IPS DF 6.9 (cell line): Measurements from ENCODE around the gene SMIM34.
"Not testable (repeated sequence)": the region's sequence is repeated elsewhere in the genome, so short reads cannot be mapped to it uniquely, and the experiment has no call there.

ENCODE experiments used
- DNase-seq: peaks from one replicate; pipeline ENCODE4 v3.0.0-alpha.2; 2013; ENCODE audit warnings: low read depth, low spot score
- H3K27ac ChIP-seq: one replicate; pipeline ENCODE4 v1.5.1; 2013; ENCODE audit warnings: low read length, control low read depth
- H3K27me3 ChIP-seq: 2 replicates; pipeline ENCODE4 v1.6.1; 2013; ENCODE audit warnings: mild to moderate bottlenecking, low read length; ENCODE audit not compliant: control insufficient read depth, insufficient read depth
- H3K36me3 ChIP-seq: 2 replicates; pipeline ENCODE4 v1.6.1; 2013; ENCODE audit warnings: low read length; ENCODE audit not compliant: control insufficient read depth, insufficient read depth
- H3K4me1 ChIP-seq: 2 replicates; pipeline ENCODE4 v1.6.1; 2013; ENCODE audit warnings: low read length; ENCODE audit not compliant: control insufficient read depth, insufficient read depth
- H3K4me3 ChIP-seq: 2 replicates; pipeline ENCODE4 v1.5.1; 2013; ENCODE audit warnings: mild to moderate bottlenecking, low read length
- H3K9me3 ChIP-seq: 2 replicates; pipeline ENCODE4 v1.6.1; 2013; ENCODE audit warnings: low read length, inconsistent platforms; ENCODE audit not compliant: control insufficient read depth, insufficient read depth
- WGBS: extraction: QIAGEN DNeasy Blood & Tissue Kit; methylation state at CpG from one replicate; pipeline ENCODE4 v1.1.7; 2013; ENCODE audit warnings: mixed read lengths, missing lambda C conversion rate; ENCODE audit not compliant: insufficient read length, insufficient coverage; 5-methylcytosine and 5-hydroxymethylcytosine counted together

Gene SMIM34

DNA sequence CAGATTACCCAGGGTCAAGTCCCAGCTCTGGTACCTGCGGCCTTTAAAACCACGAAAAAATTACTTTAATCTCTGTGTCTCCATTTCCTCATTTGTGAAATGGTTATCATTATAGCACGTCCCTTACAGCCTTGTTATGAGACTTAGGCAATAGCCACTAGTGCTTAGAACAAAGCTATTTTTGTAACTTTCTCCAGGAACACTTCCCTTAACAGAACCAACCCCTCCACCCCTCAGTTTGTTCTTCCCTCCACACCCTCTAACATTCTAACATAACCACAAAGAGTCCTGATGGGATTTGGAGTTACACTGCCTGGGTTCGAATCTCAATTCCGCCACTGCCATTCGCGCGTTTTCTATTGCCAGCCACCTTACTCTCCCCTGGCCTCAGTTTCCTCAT is 49.3 kb downstream of the SMIM34 start:
- no CpG with 5 or more reads among the region's 8 CpGs for WGBS
- H3K36me3 ChIP-seq, DNase-seq, H3K27ac ChIP-seq, H3K4me3 ChIP-seq, H3K4me1 ChIP-seq, H3K9me3 ChIP-seq, H3K27me3 ChIP-seq: not testable (repeated sequence)

- no CpG with 5 or more reads among the region's 5 CpGs for WGBS
- H3K27me3 ChIP-seq: no peaks in the 10 kb centered on the region
Observed at GRCh38 chr21:34372321-34372720, 51.4 kb downstream of the SMIM34 start.

GRCh38 chr21:34369741-34370140 is 54.0 kb downstream of the SMIM34 start:
- Histone ChIP-seq H3K4me1 (0 out of 2 replicates have a peak, but pooled peaks cover 2% of the 10 kb centered on the region), H3K36me3 (no peaks in the 10 kb centered on the region), H3K27me3 (no peaks in the 10 kb centered on the region), H3K9me3 (no peaks in the 10 kb centered on the region), H3K27ac (no peak overlapping the region), H3K4me3 (no peak overlapping the region)
- no peak for DNase-seq
- no CpG with 5 or more reads among the region's 1 CpG for whole genome bisulfite sequencing

More at GRCh38 chr21:34372321-34372720, 51.4 kb downstream of the SMIM34 start:
- no peak for DNase-seq
- Histone ChIP-seq H3K36me3 (no peaks in the 10 kb centered on the region), H3K4me3 (no peak overlapping the region), H3K4me1 (0 out of 2 replicates have a peak, but pooled peaks cover 2% of the 10 kb centered on the region), H3K27ac (no peak overlapping the region), H3K9me3 (no peaks in the 10 kb centered on the region)
